HG02973 (cell line): ENCODE results near the gene OR2G6.
"Not testable (repeated sequence)": the region's sequence is repeated elsewhere in the genome, so short reads cannot be mapped to it uniquely, and the experiment has no call there.

Experiments used
- ATAC-seq: cut with Tn5 transposase; IDR thresholded peaks from one replicate; pipeline ENCODE4 v1.9.1; 2021; ENCODE audit warnings: moderate library complexity; ENCODE audit not compliant: unreplicated experiment

Gene OR2G6

DNA sequence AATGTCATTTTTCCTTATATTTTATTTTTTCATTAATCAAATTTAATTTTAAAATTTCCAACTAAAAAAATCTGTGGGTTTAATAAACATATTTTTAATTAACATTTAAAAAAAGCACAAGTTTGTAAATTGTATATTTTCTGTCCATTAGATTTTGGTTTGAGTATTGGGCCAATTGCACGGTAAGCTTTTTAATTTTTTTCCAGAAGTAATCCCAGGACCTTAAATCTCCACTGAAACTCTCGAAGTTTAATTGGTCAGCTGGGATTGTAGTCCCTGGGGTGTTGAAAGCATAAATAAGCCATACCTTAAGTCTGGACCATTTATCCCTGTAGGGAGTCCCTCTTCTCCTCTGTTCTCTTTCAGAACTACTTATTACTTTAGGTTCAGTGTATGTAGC lies at the start of gene OR2G6:
Gene OR2G6, plus strand, starts transcription at position 301 of the 400 bp plus-strand sequence. CDS start 13,574 bp downstream, outside the sequence.
- not testable (repeated sequence) for ATAC-seq

DNA sequence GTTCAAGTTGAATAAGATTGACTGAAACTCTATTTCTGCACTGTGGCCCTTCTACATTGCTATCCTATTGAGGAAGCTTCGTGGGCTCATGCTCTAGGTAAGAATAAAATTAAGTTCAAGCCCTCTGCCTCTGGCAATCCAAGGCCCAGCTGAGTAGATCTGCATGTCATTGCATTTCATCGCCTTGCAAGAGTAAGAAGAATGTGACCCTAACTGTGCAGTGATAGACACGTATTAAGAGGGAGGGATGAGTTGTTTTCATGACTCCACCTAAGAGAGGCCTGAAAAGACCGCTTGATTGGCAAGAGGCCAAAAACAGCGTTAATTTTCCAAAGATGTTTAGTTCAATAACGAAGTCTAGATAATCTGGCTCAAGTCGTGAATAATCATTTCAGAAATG lies 48.8 kb upstream of the OR2G6 start:
- ATAC-seq = not testable (repeated sequence)

DNA sequence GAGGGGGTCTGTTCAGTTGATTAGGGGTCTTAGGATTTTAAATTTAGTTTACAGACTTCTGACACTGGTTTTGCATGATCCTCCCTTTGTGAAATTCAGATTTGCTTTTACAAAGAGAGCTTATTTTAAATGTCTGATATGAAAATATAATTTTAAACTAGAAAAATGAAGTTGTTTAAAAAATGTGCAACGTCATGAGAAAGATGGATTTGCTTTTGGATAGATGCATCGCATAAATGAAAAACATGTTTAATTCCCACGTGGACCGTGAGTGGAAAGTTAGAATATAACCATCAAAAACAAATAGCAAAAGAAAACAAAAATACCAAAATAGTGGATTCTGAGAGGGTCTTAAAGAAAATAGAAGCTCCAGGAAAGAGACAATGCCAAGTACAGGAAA lies 36.7 kb upstream of the OR2G6 start:
- ATAC-seq = no peak

DNA sequence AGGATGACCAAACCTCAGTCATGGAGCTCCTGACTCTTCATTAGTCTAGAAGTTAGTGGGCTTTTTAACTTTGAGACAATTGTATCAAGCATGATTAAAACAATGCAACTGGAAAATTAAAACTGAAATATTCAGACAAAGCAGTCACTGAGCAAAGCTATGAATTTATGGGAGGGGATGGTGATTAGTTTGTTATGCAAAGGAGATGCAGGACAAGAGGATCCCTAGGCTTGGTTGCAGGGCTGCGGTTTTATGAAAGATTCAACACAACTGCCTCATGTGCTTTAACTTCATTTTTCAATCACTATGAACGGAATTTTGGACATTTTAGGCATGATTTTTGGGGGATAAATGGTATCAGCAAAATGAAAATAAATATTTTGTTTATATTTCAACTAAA lies 35.8 kb upstream of the OR2G6 start:
- ATAC-seq = not testable (repeated sequence)

DNA sequence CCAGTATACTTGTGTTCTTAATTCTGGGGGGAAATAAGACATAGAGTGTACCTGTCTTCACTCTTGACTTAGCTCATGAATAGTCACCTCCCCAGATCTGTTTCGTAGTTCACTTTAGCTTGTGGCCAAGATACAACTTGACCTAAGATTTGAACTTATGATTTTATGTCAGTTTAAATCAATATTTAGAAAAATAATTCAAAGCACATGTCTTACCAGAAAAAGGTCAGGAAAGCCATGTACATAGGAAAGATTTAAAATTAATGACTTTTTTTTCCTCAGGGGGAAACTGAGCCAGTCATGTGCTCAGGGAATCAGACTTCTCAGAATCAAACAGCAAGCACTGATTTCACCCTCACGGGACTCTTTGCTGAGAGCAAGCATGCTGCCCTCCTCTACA lies 34.8 kb upstream of the OR2G6 start, which contains the start of gene OR2T3:
Gene OR2T3, plus strand, starts transcription at position 301 of the 400 bp plus-strand sequence. Its CDS starts 0 bp downstream, at position 301.
- not testable (repeated sequence) for ATAC-seq

DNA sequence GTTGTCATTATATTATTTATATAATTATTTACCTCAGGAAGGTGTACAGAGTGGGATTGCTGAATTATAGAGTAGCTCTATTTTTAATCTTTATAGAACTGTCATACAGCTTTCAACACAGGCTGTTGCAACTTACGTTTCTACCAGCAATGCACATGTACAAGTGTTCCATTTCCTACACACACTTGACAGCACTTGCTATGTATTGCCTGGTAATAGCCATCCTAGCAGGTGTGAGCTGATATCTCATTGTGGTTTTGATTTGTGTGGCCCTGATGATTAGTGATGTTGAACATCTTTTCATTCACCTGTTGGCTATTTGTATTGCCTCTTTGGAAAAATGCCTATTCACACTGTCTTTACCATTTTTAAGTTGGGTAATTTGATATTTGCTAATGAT lies 32.2 kb upstream of the OR2G6 start:
- not testable (repeated sequence) for ATAC-seq

DNA sequence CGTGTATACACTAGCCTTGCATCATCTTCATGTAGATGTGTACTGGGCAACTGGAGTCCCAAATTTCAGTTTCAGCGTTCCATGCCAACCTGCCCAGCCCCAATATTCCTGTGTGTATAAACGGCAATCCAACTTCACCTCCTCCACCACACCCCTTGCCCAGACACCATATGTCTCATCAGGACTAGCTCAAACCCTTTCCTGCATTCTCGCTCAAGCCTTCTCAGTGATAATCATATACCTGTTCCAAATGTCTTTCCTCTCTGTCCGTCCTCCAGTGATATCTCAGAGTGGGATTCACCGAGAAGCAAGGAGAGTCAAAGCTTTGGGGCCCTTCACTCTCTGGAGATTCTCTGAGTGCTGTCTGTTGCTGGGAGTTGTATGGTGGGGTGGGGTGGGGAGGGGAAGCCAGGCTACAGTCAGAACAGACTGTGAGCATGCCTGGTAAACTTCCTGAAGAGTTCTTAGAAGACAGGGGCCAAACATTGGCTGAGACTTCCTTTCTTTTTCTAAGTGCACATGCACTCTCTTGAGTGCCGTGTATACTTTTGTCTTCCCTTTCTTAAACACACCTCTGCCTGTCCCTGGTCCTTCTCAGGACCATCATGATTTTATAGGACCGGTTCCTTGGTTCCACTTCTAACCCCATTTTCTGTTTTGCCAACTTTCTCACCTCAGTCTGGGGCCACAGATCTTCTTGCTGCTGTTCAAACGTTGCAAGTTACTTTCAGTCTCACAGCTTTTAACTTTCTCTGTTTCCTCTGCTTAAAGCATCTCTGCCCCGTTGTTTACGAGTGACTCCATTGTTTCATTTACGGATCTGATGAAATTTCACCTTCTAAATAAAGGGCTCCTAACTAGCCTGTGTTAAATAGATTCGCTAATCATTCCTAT lies 25.9 kb upstream of the OR2G6 start:
- ATAC-seq = peak; percentile 89

DNA sequence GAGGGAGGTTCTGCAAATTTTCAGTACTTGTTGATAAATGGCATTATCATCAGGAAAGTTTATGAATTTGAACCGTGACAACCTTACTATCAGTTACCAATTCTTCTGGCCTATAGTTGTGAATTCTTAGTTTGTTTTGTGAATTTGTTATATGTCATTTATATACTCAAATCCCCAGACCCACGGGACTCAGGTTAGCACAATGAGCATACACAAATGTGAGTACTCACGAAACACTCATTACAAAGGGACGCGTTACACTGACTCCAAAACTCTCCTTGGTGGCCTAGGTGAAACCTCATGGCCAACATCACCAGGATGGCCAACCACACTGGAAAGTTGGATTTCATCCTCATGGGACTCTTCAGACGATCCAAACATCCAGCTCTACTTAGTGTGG lies 19.6 kb upstream of the OR2G6 start, which contains the start of gene OR2T5:
Gene OR2T5, plus strand, starts transcription at position 301 of the 400 bp plus-strand sequence. Its CDS starts 0 bp downstream, at position 301.
- not testable (repeated sequence) for ATAC-seq

DNA sequence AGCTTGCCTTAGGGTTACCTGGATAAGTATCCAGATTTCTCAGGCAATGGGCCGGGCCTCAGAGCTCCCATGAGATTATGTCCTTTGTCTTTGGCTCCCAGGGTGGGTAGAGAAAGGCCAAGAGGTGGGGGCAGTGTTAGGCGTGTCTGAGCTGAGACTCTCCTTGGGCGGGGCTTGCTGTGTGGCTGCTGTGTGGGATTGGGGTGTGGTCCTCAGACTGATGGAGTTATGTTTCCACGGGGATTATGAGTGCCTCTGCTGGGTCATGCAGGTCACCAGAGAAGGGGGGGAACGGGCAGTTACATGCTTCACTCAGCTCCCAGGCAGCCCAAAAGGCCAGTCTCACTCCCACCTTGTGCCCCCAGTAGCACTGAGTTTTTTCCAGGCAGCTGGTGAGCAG lies 11.2 kb upstream of the OR2G6 start:
- not testable (repeated sequence) for ATAC-seq

DNA sequence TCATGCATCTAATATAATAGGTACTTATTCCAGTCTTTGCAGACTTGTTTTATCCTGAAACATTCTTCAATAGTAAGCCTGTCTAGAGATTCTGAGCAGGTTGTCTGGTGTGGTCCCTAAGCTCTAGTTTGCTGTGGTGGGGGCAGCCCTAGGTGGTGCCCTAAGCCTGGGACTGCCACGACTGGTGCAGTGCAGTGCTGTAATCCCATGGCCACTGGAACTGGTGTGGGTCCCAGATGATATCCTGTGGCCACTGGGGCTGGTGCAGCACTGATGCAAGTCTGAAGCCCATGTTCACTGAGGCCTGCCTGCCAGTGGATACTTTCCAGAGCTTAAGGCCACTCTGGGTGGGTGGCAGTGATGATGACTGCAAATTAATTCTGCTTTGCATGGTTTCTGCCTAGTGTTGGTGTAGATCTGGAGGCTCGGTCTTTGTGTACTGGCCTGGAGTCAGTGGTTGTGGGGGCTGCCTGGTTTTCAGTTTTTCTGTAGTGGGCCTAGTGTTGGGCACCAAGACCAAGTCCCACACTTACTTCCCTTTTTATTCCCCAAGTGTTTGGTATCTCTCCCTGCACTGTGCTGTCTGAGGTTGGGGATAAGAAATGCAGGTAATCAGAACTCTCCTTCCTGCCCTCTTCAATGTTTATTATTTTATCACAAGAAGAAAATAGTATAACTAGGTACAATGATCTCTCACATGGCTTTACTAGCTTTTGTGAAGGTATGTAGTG lies 7.4 kb upstream of the OR2G6 start:
- ATAC-seq = not testable (repeated sequence)

DNA sequence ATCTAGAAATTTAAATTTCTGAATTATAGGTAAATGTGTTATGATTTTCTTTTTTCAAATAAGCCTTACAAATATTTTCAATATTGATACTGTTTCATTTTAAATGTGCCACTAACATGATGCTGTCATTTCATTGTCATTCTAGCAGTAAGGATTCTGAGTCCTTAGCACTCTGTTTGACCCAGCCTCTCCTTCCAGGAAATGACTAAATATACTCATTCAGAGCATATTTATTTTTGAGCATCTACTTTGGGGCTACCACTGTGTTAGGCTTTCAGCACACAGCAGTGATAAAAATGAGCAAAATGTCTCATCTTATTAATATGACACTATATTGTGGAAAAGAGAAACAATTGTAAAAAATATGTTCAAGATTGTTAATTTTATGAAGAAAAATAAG lies 2.3 kb downstream of the OR2G6 start:
- ATAC-seq = not testable (repeated sequence)

DNA sequence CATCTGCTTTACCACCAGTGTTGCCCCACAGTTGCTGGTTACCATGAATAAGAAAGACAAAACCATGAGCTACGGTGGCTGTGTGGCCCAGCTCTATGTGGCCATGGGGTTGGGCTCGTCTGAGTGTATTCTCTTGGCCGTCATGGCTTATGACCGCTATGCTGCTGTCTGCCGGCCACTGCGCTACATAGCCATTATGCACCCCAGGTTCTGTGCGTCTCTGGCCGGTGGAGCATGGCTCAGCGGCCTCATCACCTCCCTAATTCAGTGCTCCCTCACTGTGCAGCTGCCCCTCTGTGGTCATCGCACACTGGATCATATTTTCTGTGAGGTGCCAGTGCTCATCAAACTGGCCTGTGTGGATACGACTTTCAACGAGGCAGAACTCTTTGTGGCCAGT lies 14.0 kb downstream of the OR2G6 start:
- ATAC-seq = no peak

DNA sequence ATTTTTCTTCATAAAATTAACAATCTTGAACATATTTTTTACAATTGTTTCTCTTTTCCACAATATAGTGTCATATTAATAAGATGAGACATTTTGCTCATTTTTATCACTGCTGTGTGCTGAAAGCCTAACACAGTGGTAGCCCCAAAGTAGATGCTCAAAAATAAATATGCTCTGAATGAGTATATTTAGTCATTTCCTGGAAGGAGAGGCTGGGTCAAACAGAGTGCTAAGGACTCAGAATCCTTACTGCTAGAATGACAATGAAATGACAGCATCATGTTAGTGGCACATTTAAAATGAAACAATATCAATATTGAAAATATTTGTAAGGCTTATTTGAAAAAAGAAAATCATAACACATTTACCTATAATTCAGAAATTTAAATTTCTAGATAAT lies 29.6 kb downstream of the OR2G6 start:
- not testable (repeated sequence) for ATAC-seq

DNA sequence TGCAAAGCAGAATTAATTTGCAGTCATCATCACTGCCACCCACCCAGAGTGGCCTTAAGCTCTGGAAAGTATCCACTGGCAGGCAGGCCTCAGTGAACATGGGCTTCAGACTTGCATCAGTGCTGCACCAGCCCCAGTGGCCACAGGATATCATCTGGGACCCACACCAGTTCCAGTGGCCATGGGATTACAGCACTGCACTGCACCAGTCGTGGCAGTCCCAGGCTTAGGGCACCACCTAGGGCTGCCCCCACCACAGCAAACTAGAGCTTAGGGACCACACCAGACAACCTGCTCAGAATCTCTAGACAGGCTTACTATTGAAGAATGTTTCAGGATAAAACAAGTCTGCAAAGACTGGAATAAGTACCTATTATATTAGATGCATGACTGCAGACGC lies 39.5 kb downstream of the OR2G6 start:
- ATAC-seq = not testable (repeated sequence)

DNA sequence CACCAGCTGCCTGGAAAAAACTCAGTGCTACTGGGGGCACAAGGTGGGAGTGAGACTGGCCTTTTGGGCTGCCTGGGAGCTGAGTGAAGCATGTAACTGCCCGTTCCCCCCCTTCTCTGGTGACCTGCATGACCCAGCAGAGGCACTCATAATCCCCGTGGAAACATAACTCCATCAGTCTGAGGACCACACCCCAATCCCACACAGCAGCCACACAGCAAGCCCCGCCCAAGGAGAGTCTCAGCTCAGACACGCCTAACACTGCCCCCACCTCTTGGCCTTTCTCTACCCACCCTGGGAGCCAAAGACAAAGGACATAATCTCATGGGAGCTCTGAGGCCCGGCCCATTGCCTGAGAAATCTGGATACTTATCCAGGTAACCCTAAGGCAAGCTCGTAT lies 43.2 kb downstream of the OR2G6 start:
- ATAC-seq = not testable (repeated sequence)

DNA sequence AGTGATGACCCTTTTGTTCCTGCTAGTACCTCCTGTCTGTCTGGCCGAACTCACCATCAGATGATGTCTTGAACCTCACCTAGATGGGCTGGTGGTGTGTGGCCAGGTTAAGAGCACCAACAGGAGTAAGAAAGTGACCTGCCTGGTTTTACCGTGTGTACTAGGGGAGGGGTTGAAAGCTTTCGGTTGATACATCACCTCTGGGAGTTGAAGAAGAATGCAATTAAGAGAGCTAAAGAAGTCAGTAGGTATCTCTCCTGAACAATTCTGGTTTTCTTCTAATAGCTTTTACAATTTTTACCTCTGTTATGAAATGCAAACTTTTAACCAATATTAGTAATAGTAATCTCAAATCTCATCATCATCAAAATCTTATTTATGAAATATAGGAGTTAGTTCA lies 54.8 kb downstream of the OR2G6 start, which contains the start of gene OR2T29:
Gene OR2T29, minus strand, starts transcription at position 101 of the 400 bp plus-strand sequence. CDS start 3,281 bp downstream, outside the sequence.
- ATAC-seq = not testable (repeated sequence)

DNA sequence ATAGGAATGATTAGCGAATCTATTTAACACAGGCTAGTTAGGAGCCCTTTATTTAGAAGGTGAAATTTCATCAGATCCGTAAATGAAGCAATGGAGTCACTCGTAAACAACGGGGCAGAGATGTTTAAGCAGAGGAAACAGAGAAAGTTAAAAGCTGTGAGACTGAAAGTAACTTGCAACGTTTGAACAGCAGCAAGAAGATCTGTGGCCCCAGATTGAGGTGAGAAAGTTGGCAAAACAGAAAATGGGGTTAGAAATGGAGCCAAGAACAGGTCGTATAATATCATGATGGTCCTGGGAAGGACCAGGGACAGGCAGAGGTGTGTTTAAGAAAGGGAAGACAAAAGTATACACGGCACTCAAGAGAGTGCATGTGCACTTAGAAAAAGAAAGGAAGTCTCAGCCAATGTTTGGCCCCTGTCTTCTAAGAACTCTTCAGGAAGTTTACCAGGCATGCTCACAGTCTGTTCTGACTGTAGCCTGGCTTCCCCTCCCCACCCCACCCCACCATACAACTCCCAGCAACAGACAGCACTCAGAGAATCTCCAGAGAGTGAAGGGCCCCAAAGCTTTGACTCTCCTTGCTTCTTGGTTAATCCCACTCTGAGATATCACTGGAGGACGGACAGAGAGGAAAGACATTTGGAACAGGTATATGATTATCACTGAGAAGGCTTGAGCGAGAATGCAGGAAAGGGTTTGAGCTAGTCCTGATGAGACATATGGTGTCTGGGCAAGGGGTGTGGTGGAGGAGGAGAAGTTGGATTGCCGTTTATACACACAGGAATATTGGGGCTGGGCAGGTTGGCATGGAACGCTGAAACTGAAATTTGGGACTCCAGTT lies 57.9 kb downstream of the OR2G6 start:
- ATAC-seq = peak; percentile 36

DNA sequence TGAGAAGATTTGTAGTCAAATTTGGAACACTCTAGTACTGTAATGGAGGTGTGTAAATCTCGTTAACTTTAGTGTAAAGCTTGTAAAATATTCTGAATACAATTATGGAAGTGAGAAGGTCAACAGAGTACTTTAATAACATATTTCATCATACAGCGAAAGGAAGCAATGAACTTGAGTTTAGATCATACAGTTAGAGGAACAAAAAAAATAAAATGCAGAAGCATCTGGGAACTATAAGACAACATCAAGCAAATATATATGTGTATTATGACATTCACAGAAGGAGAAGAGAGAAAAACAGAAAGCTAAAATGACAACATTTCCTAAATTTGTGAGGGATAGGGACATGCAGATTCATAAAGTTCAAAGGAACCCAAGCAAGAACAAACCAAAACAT lies 61.2 kb downstream of the OR2G6 start:
- ATAC-seq = not testable (repeated sequence)

DNA sequence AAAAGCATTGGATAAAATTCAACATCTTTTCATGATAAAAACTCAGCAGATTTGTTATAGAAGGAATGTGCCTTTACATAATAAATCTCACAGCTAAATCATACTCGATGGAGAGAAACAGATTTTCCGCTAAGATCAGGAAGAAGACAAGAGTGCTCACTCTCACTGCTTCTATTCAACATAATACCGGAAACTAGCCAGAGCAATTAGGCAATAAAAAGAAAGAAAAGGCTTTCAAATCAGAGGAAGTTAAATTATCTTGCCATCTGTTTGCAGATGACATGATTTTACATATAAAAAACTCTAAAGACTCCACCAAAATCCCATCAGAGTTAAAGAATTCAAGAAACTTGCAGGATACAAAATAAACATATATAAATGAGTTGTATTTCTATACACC lies 62.9 kb downstream of the OR2G6 start:
- not testable (repeated sequence) for ATAC-seq

DNA sequence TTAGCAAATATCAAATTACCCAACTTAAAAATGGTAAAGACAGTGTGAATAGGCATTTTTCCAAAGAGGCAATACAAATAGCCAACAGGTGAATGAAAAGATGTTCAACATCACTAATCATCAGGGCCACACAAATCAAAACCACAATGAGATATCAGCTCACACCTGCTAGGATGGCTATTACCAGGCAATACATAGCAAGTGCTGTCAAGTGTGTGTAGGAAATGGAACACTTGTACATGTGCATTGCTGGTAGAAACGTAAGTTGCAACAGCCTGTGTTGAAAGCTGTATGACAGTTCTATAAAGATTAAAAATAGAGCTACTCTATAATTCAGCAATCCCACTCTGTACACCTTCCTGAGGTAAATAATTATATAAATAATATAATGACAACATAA lies 64.2 kb downstream of the OR2G6 start:
- ATAC-seq = not testable (repeated sequence)
